GM12878 (cell line): ENCODE data around the gene NRG2. TPM values are rescaled to one million over a fixed set of nuclear protein-coding genes. Genes with fewer than 3 reads are reported as not detected.

Experiments
- BACH1 ChIP-seq: fragments of 450-650 bp; IDR thresholded peaks from 2 replicates; pipeline ENCODE4 v1.6.1; 2017; ENCODE audit warnings: mild to moderate bottlenecking, borderline replicate concordance
- BMI1 ChIP-seq: fragments of 450-650 bp; IDR thresholded peaks from 2 replicates; pipeline ENCODE4 v1.6.1; 2016; ENCODE audit warnings: mild to moderate bottlenecking, moderate library complexity, borderline replicate concordance
- CBFB ChIP-seq: IDR thresholded peaks from 2 replicates; pipeline ENCODE4 v1.6.1; 2016; ENCODE audit warnings: antibody characterized with exemption, low read depth
- CBX5 ChIP-seq: sonication (generic); IDR thresholded peaks from 2 replicates; pipeline ENCODE4 v1.6.1; 2016; ENCODE audit warnings: low read depth, moderate library complexity, mild to moderate bottlenecking, inconsistent platforms
- CEBPB ChIP-seq, 2 experiments: fragments of 150-350 bp in 1 of 2; IDR thresholded peaks; 2 replicates each; pipeline ENCODE4 v1.6.1; 2012 to 2014; ENCODE audit warnings: low read depth in 2 of 2, low read length in 2 of 2, borderline replicate concordance in 1 of 2, inconsistent platforms in 1 of 2
- DPF2 ChIP-seq: fragments of 450-650 bp; IDR thresholded peaks from 2 replicates; pipeline ENCODE4 v1.6.1; 2017; ENCODE audit warnings: mild to moderate bottlenecking
- EED ChIP-seq: sonication (generic); IDR thresholded peaks from 2 replicates; pipeline ENCODE4 v1.6.1; 2016; ENCODE audit warnings: antibody characterized with exemption, low read depth
- EP300 ChIP-seq, 2 experiments: fragments of 150-350 bp in 1 of 2; IDR thresholded peaks; 2 replicates each; pipeline ENCODE4 v1.6.1; 2011 to 2012; ENCODE audit warnings: low read depth in 2 of 2, low read length in 2 of 2, borderline replicate concordance in 1 of 2, improper control_type of control experiment in 1 of 2, inconsistent platforms in 1 of 2; ENCODE audit not compliant: control insufficient read depth in 1 of 2
- FOXM1 ChIP-seq: IDR thresholded peaks from 2 replicates; pipeline ENCODE4 v1.6.1; 2012; ENCODE audit warnings: low read depth, mild to moderate bottlenecking, inconsistent platforms, low read length, moderate library complexity
- IKZF2 ChIP-seq, 2 experiments: fragments of 450-650 bp; IDR thresholded peaks; 2 replicates each; pipeline ENCODE4 v1.6.1; 2017; ENCODE audit warnings: mild to moderate bottlenecking in 2 of 2, moderate library complexity in 2 of 2
- KAT2A ChIP-seq: conservative IDR thresholded peaks from 2 replicates; pipeline ENCODE4 v1.6.1; 2011; ENCODE audit warnings: low read depth, low read length; ENCODE audit not compliant: control insufficient read depth
- MYB ChIP-seq: fragments of 150-350 bp; IDR thresholded peaks from 2 replicates; pipeline ENCODE4 v1.6.1; 2014; ENCODE audit warnings: mild to moderate bottlenecking, low read depth, low read length, borderline replicate concordance
- NBN ChIP-seq: fragments of 450-650 bp; IDR thresholded peaks from 2 replicates; pipeline ENCODE4 v1.6.1; 2016
- NR2F1 ChIP-seq: fragments of 450-650 bp; conservative IDR thresholded peaks from 2 replicates; pipeline ENCODE4 v1.6.1; 2017; ENCODE audit warnings: mild to moderate bottlenecking
- POLR2A ChIP-seq: IDR thresholded peaks from 2 replicates; pipeline ENCODE4 v1.6.1; 2011; ENCODE audit warnings: low read depth, mild to moderate bottlenecking, low read length
- RCOR1 ChIP-seq: conservative IDR thresholded peaks from 2 replicates; pipeline ENCODE4 v1.6.1; 2012; ENCODE audit warnings: low read depth, low read length, improper control_type of control experiment
- REST ChIP-seq: IDR thresholded peaks from 2 replicates; pipeline ENCODE4 v1.6.1; 2012; ENCODE audit warnings: mild to moderate bottlenecking, low read depth, low read length
- SMAD1 ChIP-seq: fragments of 450-650 bp; IDR thresholded peaks from 2 replicates; pipeline ENCODE4 v1.6.1; 2018; ENCODE audit warnings: mild to moderate bottlenecking, low read depth; ENCODE audit not compliant: partially characterized antibody
- SP1 ChIP-seq: IDR thresholded peaks from one replicate; pipeline ENCODE4 v1.6.1; 2011; ENCODE audit warnings: low read depth, low read length
- STAT3 ChIP-seq: IDR thresholded peaks from 2 replicates; pipeline ENCODE4 v1.6.1; 2011; ENCODE audit warnings: low read depth, low read length, improper control_type of control experiment
- TBL1XR1 ChIP-seq: IDR thresholded peaks from 2 replicates; pipeline ENCODE4 v1.6.1; 2012; ENCODE audit warnings: low read depth, low read length, improper control_type of control experiment
- ZBED1 ChIP-seq: IDR thresholded peaks from 2 replicates; pipeline ENCODE4 v1.6.1; 2016; ENCODE audit warnings: borderline replicate concordance
- polyA plus RNA-seq, 11 experiments: library from polyadenylated mRNA; depleted of rRNA in 4 of 11; unstranded in 6 of 11; stranded (reverse) in 5 of 11; fragments of >200 nt; fragmentation: Nextera tagmentation in 4 of 11; fragmentation: Illumina TruSeq in 1 of 11; extraction: Ambion mirVana in 4 of 11; extraction: Trizol in 1 of 11; gene quantifications; 1 replicate in 1 of 11; 2 replicates in 10 of 11; pipeline versions ENCODE4 v1.2.1 to v1.2.3, GENCODE V29; 2011 to 2016; ENCODE audit warnings: inconsistent platforms in 2 of 11, missing spikeins in 2 of 11, low read depth in 1 of 11
- total RNA-seq, 4 experiments: library from RNA; depleted of rRNA in 3 of 4; stranded (reverse); fragments of >200 nt in 3 of 4; fragmentation: Illumina TruSeq in 1 of 4; extraction: Trizol in 1 of 4; gene quantifications; 2 replicates each; pipeline versions ENCODE4 v1.2.1 to v1.2.3, GENCODE V29; 2013 to 2021
- TF ChIP-seq, protein P1 (sequence below): fragments of 450-650 bp; IDR thresholded peaks from 2 replicates; pipeline ENCODE4 v1.6.1; 2016; ENCODE audit warnings: mild to moderate bottlenecking
- TF ChIP-seq, protein P2 (sequence below): fragments of 450-650 bp; IDR thresholded peaks from 2 replicates; pipeline ENCODE4 v1.6.1; 2017; ENCODE audit warnings: mild to moderate bottlenecking, moderate library complexity

The NRG2 gene
- total and polyA plus RNA-seq, 10 of the 15 experiments (the other 5 are each of a cell fraction or from before 2014, with no cell fraction given): 0.10 to 21.7 (median 9.6) TPM

GRCh38 chr5:140005145-140005591 lies 37.9 kb downstream of the NRG2 start (continued):
- peak; percentile 81 to 82 for TF ChIP-seq IKZF2 (IDR thresholded peaks at IDR 0.05)
- TF ChIP-seq TBL1XR1: peak; percentile 43; the same call in 1 of the 2 replicates
- no peak for TF ChIP-seq REST
- TF ChIP-seq, protein P1, sequence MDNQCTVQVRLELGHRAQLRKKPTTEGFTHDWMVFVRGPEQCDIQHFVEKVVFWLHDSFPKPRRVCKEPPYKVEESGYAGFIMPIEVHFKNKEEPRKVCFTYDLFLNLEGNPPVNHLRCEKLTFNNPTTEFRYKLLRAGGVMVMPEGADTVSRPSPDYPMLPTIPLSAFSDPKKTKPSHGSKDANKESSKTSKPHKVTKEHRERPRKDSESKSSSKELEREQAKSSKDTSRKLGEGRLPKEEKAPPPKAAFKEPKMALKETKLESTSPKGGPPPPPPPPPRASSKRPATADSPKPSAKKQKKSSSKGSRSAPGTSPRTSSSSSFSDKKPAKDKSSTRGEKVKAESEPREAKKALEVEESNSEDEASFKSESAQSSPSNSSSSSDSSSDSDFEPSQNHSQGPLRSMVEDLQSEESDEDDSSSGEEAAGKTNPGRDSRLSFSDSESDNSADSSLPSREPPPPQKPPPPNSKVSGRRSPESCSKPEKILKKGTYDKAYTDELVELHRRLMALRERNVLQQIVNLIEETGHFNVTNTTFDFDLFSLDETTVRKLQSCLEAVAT: peak; percentile 57; the same call in 1 of the 2 replicates
- TF ChIP-seq DPF2: peak; percentile 68; the same call in 1 of the 2 replicates
- TF ChIP-seq RCOR1: no peak
- no peak for TF ChIP-seq CEBPB (IDR thresholded peaks at IDR 0.05; ENCODE audit: borderline replicate concordance in 1 of 2, low read depth in 2 of 2, low read length in 2 of 2)
- peak; percentile 53; the same call in 1 of the 2 replicates for TF ChIP-seq BACH1
- peak; percentile 71 for TF ChIP-seq EED
- TF ChIP-seq ZBED1: peak; percentile 88; the same call in 1 of the 2 replicates
- TF ChIP-seq BMI1: no peak
- TF ChIP-seq MYB: no peak
- TF ChIP-seq KAT2A: no peak
- TF ChIP-seq POLR2A: peak; percentile 66
- TF ChIP-seq NR2F1: peak; percentile 75
- TF ChIP-seq SP1: no peak
- TF ChIP-seq CBX5: 0 out of 2 replicates have a peak, but pooled peaks have one; percentile 33
- peak; percentile 35 to 64; a peak in 2 of 4 replicates for TF ChIP-seq EP300 (IDR thresholded peaks at IDR 0.05; ENCODE audit: borderline replicate concordance in 1 of 2, control insufficient read depth in 1 of 2, low read depth in 2 of 2, low read length in 2 of 2)
- peak; percentile 61; the same call in 1 of the 2 replicates for TF ChIP-seq CBFB
- 0 out of 2 replicates have a peak, but pooled peaks have one; percentile 13 for TF ChIP-seq STAT3
- peak; percentile 31; the same call in 1 of the 2 replicates for TF ChIP-seq FOXM1
- TF ChIP-seq SMAD1: peak; percentile 41
- TF ChIP-seq, protein P2, sequence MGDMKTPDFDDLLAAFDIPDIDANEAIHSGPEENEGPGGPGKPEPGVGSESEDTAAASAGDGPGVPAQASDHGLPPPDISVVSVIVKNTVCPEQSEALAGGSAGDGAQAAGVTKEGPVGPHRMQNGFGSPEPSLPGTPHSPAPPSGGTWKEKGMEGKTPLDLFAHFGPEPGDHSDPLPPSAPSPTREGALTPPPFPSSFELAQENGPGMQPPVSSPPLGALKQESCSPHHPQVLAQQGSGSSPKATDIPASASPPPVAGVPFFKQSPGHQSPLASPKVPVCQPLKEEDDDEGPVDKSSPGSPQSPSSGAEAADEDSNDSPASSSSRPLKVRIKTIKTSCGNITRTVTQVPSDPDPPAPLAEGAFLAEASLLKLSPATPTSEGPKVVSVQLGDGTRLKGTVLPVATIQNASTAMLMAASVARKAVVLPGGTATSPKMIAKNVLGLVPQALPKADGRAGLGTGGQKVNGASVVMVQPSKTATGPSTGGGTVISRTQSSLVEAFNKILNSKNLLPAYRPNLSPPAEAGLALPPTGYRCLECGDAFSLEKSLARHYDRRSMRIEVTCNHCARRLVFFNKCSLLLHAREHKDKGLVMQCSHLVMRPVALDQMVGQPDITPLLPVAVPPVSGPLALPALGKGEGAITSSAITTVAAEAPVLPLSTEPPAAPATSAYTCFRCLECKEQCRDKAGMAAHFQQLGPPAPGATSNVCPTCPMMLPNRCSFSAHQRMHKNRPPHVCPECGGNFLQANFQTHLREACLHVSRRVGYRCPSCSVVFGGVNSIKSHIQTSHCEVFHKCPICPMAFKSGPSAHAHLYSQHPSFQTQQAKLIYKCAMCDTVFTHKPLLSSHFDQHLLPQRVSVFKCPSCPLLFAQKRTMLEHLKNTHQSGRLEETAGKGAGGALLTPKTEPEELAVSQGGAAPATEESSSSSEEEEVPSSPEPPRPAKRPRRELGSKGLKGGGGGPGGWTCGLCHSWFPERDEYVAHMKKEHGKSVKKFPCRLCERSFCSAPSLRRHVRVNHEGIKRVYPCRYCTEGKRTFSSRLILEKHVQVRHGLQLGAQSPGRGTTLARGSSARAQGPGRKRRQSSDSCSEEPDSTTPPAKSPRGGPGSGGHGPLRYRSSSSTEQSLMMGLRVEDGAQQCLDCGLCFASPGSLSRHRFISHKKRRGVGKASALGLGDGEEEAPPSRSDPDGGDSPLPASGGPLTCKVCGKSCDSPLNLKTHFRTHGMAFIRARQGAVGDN: peak; percentile 45
- peak; percentile 88; the same call in 1 of the 2 replicates for TF ChIP-seq NBN
